Adrenal gland (tissue), 5 donors: ENCODE measurements around the gene MAP3K20.

Experiments used
- POLR2A ChIP-seq, 2 donors: fragments of 450-650 bp; IDR thresholded peaks; one replicate each; pipeline ENCODE4 v1.6.1; 2017; ENCODE audit warnings: antibody characterized with exemption in 2 of 2, mild to moderate bottlenecking in 2 of 2, moderate library complexity in 1 of 2
- TF ChIP-seq, protein P1 (sequence below), 6 experiments: fragments of 450-650 bp in 4 of 6; fragments of 200-600 bp in 2 of 6; sonication (generic) in 1 of 6; IDR thresholded peaks; 1 replicate in 5 of 6; 2 replicates in 1 of 6; pipeline versions ENCODE4 v1.5.1 to v1.8.0; 2016 to 2021; ENCODE audit warnings: antibody characterized with exemption in 6 of 6, mild to moderate bottlenecking in 2 of 6, moderate library complexity in 1 of 6
- donor health status: DM: no; HTN: no; CAD: no.

DNA sequence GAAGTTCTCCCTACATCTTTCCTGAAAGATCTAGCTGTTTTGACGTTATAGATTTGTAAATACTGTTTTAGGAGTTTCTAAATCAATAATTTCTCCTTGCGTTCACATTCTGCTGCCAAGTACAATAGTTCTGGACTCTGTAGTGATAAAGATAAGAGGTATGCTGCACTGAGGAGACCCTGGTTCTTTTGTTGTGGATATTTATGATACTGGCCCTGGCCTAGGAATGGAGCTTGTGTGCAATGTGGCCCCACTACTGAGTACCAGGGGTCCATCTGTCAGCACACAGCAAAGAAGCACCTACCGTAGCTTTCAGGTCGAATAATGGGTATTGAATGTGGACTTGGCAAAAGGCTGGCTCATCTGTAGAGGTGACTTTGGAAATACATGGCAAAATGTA is 85.0 kb downstream of the MAP3K20 start:
- TF ChIP-seq POLR2A (IDR thresholded peaks at IDR 0.05), result no peak
- TF ChIP-seq, protein P1, sequence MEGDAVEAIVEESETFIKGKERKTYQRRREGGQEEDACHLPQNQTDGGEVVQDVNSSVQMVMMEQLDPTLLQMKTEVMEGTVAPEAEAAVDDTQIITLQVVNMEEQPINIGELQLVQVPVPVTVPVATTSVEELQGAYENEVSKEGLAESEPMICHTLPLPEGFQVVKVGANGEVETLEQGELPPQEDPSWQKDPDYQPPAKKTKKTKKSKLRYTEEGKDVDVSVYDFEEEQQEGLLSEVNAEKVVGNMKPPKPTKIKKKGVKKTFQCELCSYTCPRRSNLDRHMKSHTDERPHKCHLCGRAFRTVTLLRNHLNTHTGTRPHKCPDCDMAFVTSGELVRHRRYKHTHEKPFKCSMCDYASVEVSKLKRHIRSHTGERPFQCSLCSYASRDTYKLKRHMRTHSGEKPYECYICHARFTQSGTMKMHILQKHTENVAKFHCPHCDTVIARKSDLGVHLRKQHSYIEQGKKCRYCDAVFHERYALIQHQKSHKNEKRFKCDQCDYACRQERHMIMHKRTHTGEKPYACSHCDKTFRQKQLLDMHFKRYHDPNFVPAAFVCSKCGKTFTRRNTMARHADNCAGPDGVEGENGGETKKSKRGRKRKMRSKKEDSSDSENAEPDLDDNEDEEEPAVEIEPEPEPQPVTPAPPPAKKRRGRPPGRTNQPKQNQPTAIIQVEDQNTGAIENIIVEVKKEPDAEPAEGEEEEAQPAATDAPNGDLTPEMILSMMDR (IDR thresholded peaks at IDR 0.05), result no peak
